ENCODE measurements around the gene CAMSAP1.
"Not testable (repeated sequence)": the region's sequence is repeated elsewhere in the genome, so short reads cannot be mapped to it uniquely, and the experiment has no call there.

Gene CAMSAP1, protein sequence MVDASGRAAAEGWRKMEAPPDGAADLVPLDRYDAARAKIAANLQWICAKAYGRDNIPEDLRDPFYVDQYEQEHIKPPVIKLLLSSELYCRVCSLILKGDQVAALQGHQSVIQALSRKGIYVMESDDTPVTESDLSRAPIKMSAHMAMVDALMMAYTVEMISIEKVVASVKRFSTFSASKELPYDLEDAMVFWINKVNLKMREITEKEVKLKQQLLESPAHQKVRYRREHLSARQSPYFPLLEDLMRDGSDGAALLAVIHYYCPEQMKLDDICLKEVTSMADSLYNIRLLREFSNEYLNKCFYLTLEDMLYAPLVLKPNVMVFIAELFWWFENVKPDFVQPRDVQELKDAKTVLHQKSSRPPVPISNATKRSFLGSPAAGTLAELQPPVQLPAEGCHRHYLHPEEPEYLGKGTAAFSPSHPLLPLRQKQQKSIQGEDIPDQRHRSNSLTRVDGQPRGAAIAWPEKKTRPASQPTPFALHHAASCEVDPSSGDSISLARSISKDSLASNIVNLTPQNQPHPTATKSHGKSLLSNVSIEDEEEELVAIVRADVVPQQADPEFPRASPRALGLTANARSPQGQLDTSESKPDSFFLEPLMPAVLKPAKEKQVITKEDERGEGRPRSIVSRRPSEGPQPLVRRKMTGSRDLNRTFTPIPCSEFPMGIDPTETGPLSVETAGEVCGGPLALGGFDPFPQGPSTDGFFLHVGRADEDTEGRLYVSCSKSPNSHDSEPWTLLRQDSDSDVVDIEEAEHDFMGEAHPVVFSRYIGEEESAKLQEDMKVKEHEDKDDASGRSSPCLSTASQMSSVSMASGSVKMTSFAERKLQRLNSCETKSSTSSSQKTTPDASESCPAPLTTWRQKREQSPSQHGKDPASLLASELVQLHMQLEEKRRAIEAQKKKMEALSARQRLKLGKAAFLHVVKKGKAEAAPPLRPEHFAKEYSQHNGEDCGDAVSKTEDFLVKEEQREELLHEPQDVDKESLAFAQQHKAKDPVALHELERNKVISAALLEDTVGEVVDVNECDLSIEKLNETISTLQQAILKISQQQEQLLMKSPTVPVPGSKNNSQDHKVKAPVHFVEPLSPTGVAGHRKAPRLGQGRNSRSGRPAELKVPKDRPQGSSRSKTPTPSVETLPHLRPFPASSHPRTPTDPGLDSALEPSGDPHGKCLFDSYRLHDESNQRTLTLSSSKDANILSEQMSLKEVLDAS (N-terminal part only)

DNA sequence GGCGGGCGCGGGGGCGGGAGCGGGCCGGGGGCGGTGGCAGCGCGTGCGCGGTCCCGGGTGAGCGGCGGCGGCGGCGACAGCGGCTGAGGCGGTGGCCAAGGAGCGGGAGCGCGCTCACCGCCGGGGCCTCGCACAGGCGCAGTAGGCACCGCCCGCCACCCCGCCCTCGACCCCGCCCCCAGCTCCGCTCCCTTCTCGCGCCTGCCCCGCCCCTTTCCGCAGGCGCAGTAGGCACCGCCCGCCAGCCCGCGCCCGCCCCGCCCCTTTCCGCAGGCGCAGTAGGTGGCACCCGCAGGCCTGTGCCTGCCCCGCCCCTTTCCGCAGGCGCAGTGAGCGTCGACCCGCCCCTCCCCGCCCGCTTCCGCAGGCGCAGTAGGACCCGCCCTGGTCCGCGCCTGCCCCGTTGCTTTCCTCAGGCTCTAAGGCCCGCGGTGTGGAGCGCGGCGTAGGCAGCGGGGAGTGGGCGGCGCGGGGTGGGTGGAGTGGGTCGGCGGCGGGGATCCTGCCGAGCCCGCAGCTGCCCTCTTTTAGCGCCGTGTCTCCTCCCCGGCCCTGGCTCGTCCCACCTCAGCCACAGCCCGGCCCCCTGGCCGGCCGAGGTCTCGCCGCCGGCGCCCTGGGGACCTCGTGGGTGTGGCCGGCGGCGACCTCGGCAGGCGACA, at the start of gene CAMSAP1:
Gene CAMSAP1 (minus strand): TSS at position 116 of the 662 bp plus-strand sequence. CDS start 387 bp downstream, outside the sequence.
- in situ Hi-C loops (cut with HindIII; ENCODE audit: low sequenced_read_pairs) = no loop called here

DNA sequence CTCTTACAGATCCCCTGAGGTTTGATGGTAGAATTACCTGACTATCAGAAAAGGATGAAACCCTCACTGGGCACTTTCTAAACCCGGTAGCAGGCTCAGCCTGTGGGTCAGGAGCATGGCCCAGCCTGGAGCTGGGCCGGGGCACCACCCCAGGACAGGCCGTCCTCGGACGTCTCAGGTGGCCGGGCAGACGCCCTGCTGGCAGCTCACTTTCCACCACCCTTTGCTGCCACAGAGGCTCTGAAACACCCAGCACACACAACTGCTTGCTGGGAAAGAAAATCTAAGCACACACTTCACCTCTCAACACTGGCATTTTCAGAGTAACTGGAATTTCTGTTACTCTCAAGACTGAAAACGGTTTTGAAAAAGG, 49.4 kb upstream of the CAMSAP1 start:
- in situ Hi-C loops (cut with HindIII; ENCODE audit: low sequenced_read_pairs) = no loop called here

DNA sequence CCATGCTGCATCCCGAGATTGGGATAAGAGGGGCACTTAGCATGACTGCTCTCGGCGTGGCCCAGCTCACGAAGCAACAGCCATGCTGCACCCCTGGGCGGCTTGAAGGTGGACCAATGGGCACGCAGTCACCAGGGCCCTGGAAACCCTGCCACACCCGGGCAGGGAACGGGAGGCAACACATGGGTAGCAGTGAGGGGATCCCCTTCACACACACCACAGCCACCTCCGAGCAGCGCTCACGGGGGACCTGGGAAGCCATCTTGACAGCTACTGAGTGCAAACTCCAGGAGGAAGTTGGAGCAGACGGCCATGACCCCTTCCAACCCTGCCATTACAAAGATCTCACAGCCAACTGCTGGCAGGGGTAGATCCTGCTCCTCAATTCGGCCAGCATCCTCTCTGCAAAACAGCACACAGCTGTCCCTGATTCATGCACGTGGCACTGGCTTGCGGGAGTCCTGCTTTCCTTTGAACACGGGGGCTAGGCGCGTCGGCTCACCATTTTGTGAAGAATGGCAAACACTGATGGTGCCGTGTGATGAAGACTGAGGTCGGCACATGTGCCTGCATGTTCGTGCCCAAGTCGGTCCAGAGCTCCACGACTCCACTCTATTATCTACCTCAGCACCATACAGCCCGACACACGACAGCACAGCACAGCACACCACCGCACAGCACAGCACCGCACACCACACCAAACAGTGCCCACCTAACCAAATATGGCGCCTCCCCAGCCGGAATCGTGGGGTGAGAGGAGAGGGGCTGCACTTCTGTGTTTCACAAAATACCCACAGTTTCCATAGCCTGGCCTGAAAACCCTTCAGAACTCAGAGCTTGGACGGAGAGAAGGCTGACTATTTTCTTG, 48.8 kb upstream of the CAMSAP1 start:
- in situ Hi-C loops (cut with HindIII; ENCODE audit: low sequenced_read_pairs) = no loop called here

DNA sequence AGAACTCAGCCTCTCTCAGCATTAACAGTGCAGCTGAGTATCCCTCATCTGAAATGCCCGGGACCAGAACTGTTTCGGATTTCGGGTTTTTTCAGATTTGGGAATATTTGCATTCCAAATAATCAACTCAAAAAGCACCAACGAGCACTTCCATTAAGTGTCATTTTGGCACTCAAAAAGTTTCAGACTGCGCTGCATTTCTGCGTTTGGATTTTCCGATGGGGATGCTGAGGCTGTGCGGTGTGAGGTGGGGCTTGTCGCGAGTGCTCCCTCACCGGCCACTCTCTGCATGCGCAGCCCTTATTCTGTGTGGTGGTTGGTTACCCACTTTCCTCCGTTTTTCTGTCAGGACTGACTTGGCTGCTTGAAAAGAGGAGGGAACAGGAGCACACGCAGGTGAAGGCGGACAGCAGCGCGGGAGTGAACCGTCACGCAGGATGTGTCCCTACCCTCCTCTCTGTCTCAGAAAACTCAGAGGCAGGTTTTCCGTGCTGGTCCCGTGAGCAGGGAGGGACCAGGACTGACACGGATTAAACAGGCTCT, 45.4 kb upstream of the CAMSAP1 start:
- in situ Hi-C loops (cut with HindIII; ENCODE audit: low sequenced_read_pairs) = no loop called here

DNA sequence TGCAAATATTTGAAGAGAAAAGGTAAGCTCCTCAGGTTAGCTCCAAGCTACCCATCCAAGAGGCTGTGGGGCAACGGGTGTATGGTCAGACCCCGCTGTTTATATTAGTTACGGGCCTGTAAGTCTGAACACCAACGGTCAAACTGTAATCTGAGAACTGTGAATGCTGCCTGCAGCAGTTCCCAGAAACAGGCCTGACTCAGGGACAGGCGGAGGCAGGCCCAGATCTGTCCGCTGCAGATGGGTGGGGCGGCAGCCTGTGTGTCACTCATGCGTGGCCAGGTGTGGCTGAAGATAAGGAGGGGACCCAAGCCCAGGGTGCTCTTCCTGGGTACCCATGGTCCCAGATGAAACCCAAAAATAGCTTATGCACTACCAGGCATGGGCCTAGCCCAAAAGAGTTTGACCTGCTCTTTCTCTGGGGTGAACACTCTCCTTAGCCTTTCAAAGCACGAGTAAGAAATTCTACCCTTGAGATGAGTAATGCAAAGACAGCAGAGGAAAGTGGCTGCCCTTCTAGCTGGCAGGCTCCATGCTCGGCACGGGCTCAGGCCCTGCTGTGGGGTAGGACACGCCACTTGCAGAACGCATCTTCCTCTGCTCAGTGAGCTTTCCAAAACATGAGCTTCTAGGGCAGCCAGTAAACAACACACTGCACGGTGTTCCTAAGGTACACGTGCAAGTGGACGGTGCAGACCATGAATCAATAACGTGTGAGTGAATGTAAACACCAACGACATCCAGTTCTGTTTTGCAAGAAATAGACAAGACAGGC, 44.7 kb upstream of the CAMSAP1 start:
- in situ Hi-C loops (cut with HindIII; ENCODE audit: low sequenced_read_pairs) = no loop called here

DNA sequence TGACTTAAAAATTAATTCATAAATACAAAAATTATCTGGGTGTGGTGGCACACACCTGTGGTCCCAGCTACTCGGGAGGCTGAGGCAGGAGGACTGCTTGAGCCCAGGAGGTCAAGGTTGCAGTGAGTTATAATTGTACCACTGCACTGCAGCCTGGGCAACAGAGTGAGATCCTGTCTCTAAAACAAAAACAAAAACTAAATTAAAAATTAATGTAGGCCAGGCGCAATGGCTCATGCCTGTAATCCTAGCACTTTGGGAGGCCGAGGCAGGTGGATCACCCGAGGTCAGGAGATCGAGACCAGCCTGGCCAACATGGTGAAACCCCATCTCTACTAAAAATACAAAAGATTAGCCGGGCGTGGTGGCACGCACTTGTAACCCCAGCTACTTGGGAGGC, 44.0 kb upstream of the CAMSAP1 start:
- in situ Hi-C loops (cut with HindIII; ENCODE audit: low sequenced_read_pairs) = not testable (repeated sequence)

DNA sequence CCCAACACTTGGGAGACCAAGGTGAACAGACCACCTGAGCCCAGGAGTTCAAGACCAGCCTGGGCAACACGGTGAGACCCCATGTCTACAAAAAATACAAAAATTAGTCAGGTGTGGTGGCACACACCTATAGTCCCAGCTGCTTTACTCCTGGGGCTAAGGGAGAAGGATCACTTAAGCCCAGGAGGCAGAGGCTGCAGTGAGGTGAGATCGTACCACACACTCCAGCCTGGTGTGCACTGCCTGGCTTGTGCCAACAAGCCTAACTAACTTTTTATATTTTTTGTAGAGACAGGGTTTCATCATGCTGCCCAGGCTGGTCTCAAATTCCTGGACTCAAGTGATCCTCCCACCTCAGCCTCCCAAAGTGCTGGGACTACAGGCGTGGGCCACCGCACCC, 43.5 kb upstream of the CAMSAP1 start:
- in situ Hi-C loops (cut with HindIII; ENCODE audit: low sequenced_read_pairs) = not testable (repeated sequence)

DNA sequence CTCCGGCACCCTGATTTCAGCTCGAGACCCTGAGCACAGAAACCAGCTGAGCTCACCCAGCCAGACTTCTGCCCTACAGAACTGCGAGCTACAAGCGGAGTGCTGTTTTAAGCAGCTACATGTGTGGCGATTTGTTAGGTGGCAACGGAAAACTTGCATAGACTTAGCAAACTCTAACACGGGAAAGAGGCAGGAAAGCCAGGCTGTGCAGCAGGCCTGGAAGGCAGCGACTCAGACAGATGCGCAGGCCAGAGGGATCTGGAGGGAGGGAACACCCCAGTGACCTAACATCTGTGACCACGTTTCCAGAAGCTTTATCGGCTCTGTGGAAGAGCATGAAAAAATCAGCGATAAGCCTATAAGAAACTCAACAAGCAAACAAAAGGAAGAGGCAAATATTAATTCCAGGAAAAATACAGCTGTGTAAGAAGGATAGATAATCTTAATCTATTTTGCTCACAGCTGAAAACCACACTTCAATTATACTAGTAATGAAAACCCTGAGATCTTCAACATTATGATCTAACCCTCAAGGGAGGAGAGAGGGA, 42.9 kb upstream of the CAMSAP1 start:
- in situ Hi-C loops (cut with HindIII; ENCODE audit: low sequenced_read_pairs) = no loop called here

DNA sequence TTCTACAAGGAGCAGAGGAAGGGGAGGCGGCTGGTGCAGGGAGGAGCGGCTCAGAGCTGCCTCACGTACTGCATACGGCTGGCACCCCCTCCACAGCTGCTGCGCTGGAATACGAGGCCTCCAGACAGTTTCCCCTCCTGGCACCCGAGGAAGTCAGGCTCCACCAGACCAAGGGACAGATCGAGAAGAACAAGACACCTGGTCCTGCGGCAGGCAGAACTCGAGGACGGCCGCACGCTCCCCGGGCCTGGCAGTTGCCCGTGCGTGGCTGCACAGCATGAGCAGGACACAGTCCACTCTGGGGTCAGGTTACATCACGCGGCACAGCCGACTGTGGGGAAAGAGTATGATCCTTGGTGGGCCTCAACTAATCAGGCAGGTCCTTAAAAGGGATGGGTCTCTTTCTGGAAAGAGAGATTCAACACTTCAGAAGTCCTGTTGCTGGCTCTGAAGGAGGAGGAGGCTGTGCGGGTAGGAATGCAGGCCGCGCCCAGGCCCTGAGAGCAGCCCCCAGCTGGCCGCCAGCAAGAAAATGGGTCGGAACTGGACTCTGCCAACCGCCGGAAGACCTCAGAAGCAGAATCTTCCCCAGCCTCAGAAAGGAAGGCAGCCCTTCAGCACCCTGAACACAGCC, 42.3 kb upstream of the CAMSAP1 start:
- in situ Hi-C loops (cut with HindIII; ENCODE audit: low sequenced_read_pairs) = no loop called here

DNA sequence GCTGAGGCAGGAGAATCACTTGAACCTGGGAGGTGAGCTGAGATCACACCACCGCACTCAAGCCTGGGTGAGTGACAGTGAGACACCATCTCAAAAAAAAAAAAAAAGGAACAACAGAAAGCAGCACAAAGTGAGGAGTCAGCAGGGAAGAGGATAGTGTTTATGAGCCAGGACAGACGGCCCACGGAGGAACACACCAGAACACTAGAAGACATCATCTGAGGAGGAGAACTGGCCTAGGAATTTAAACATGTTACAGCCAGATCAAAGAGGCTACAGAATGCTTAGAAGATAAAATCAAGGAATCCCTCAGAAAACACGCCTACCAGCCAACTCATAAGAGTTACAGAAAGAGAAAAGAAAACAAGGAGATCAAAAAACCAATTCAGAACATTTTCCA, 41.6 kb upstream of the CAMSAP1 start:
- in situ Hi-C loops (cut with HindIII; ENCODE audit: low sequenced_read_pairs) = no loop called here

DNA sequence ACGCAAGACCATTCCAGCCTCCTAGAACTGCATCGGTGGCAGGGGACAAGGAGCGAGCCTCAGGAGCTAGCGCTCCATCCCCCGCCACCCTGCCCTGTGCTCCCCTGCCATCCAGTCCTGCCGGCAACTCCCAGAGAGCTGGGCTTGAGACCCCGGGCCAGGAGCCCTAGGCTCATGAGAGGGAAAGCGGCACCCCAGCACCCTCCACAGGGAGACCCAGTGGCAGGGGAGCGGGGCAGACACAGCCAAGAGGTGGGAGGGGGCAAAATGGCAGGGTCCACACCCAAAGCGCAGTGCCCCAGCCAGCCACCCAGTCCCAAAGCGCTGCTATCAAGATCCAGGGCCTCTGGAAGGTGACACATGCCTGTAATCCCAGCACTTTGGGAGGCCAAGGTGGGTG, 41.1 kb upstream of the CAMSAP1 start:
- in situ Hi-C loops (cut with HindIII; ENCODE audit: low sequenced_read_pairs) = no loop called here

DNA sequence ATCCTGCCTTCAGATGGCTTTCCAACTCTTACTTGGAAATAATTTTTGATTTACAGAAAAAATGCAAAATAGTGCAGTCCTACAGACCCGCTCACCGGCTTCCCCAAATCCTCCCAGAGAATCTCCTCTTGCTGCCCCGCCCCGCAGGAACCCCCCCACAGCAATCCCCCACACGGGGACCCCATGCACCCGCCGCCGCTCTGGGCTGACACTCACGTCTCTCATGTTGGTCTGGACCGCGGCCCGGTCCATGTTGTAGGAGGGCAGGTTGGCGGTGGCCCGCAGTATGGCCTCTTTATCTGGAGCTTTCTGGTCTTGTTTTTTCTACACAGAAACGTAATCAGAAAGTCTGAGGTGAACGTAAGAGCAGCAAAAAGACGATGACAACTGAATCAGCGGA, 40.2 kb upstream of the CAMSAP1 start:
- in situ Hi-C loops (cut with HindIII; ENCODE audit: low sequenced_read_pairs) = no loop called here

DNA sequence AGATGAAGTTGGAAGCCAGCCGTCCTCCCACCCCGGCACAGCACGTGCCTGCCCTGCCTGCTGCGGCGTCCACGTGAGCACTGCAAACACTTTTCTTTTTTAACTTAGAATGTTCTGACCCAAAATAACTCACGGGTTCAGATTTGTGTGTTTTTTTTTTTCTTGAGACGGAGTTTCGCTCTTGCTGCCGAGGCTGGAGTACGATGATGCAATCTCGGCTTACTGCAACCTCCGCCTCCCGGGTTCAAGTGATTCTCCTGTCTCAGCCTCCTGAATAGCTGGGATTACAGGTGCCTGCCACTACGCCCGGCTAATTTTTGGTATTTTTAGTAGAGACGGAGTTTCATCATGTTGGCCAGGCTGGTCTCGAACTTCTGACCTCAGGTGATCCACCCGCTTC, 39.8 kb upstream of the CAMSAP1 start:
- in situ Hi-C loops (cut with HindIII; ENCODE audit: low sequenced_read_pairs) = not testable (repeated sequence)

DNA sequence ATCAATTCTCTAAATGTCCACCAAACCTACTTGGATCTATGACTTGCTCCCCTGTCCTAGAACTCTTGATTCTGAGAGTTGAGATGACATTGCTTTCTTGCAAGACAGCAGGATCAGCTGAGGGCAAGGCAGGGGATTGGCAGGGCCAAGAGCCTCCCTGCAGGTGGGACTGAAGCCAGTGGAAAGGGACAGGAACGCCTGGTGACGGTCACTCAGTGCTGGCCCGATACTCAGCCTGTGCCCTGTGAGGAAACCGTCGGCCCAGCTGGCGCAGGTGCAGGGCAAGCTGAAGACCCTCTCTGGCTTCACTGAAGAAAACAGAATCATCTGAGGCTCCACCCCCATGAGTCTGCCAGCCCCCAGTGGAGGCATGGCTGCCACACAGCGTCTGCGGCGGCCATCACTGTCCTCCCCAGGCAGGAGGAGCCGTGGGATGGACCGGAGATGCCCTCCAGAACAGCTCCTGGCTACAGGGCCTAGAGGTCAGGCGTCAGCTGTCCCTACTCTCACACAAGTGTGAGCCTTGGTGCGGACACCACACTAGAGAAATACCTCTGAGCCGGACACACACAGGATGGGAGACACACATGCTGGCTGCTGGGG, 39.1 kb upstream of the CAMSAP1 start:
- in situ Hi-C loops (cut with HindIII; ENCODE audit: low sequenced_read_pairs) = no loop called here

DNA sequence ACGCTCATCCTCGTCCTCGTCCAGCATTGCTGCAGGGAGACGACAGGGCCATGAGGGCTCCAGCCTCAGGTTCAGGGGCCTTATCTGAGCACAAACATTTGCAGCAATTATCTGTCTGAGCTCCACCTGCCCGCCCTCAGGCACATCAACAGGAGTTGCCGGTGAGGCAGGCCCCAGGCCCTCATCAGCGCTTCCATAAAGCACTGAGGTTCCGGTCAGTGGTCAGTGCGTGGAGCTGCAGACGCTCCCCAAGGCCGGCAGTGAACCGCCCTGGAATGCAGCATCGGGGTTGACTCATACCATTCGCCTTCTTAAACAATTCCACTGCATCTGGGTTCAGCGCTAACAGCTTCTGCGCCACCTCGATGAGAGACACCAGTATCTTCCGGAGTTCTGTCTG, 38.6 kb upstream of the CAMSAP1 start:
- in situ Hi-C loops (cut with HindIII; ENCODE audit: low sequenced_read_pairs) = no loop called here

DNA sequence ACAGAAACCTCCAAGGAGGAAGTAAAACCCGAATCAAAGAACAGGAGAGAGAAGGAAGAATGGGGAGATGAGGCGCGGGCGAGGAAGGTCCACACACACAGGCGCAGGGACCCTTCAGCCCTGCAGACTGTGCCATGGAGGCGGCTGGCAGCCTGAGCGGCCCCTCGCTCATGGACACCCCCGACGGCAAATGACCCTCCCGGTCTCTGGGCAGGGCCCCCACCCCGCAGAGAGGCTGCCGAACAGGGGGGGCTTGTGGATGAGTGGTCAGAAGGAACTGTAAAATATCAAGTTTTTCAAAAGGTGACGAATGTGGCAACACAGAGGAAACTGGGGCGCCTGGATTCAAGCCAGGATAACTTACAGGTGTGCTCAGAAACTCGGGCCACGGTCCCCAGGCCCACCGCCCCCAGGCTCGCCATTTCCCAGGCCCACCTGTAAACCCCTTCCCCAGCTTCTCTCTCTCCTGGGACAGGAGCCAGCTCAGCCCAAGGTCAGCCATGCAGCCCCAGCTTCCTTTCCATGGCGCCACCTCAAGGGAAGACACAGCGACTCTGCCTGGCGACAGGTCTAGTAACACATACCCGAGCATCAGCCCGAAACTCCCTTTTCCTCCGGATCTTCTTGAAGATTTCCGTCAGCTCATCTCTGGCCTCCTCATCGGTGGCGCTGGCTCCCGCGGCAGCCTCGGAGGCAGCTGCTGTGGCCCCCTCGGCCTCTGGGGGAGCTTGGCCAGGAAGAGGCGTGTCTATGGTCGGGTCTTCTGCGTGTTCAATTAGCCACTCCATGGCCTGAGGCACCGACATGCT, 37.3 kb upstream of the CAMSAP1 start:
- in situ Hi-C loops (cut with HindIII; ENCODE audit: low sequenced_read_pairs) = no loop called here

DNA sequence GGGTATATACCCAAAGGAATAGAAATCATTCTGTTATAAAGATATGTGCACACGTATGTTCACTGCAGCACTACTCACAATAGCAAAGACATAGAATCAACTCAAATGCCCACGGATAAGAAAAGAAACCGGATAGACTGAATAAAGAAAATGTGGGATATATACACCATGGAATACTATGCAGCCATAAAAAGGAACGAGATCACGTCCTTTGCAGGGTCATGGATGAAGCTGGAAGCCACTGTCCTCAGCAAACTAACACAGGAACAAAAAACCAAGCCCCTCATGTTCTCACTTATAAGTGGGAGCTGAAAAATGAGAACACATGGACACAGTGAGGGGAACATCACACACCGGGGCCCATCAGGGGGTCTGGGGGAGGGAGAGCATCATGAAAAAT, 36.3 kb upstream of the CAMSAP1 start:
- in situ Hi-C loops (cut with HindIII; ENCODE audit: low sequenced_read_pairs) = not testable (repeated sequence)

Data from DLD1 (cell line).